LNCaP clone FGC (cell line): Measurements from ENCODE around the gene ADK.
A peak's percentile ranks its signal among the peaks of the same experiment; 100 is the strongest.

Source experiments
- DNase-seq: peaks from one replicate; pipeline ENCODE4 v3.0.0-alpha.2; 2011; ENCODE audit warnings: low read depth
- H3K4me3 ChIP-seq: 2 replicates; pipeline ENCODE4 v1.5.1; 2011; ENCODE audit warnings: mild to moderate bottlenecking, low read depth, low read length, control low read depth
- TF ChIP-seq, protein P1 (sequence below): IDR thresholded peaks from 2 replicates; pipeline ENCODE4 v1.5.1; 2012; ENCODE audit warnings: mild to moderate bottlenecking; ENCODE audit not compliant: control insufficient read depth, insufficient read depth; ENCODE audit errors: extremely low read depth

ADK gene

DNA sequence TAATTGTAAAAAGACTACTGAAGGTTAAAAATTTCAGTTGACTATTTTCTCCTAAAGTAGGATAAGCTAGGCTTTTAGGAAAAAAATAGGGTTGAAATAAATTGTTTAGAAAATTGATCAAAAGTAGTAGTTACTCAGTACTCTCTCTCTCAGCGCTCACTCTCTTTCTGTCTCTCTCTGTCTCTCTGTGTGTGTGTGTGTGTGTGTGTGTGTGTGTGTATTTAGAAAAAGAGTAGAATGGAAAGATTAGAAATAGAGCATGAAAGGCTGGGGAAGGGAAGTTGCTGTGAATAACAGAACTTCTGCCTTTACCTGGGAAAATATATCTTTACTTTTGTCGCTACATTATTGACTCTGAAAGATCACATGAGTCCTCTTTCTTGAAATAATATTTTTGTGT is 20.6 kb downstream of the ADK start:
- no peak for DNase-seq
- TF ChIP-seq, protein P1, sequence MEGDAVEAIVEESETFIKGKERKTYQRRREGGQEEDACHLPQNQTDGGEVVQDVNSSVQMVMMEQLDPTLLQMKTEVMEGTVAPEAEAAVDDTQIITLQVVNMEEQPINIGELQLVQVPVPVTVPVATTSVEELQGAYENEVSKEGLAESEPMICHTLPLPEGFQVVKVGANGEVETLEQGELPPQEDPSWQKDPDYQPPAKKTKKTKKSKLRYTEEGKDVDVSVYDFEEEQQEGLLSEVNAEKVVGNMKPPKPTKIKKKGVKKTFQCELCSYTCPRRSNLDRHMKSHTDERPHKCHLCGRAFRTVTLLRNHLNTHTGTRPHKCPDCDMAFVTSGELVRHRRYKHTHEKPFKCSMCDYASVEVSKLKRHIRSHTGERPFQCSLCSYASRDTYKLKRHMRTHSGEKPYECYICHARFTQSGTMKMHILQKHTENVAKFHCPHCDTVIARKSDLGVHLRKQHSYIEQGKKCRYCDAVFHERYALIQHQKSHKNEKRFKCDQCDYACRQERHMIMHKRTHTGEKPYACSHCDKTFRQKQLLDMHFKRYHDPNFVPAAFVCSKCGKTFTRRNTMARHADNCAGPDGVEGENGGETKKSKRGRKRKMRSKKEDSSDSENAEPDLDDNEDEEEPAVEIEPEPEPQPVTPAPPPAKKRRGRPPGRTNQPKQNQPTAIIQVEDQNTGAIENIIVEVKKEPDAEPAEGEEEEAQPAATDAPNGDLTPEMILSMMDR: no peak
- H3K4me3 ChIP-seq: no peak overlapping the region

GRCh38 chr10:74174521-74174920 is 23.5 kb downstream of the ADK start:
- TF ChIP-seq, protein P1: no peak
- H3K4me3 ChIP-seq: no peak overlapping the region
- no peak for DNase-seq

DNA sequence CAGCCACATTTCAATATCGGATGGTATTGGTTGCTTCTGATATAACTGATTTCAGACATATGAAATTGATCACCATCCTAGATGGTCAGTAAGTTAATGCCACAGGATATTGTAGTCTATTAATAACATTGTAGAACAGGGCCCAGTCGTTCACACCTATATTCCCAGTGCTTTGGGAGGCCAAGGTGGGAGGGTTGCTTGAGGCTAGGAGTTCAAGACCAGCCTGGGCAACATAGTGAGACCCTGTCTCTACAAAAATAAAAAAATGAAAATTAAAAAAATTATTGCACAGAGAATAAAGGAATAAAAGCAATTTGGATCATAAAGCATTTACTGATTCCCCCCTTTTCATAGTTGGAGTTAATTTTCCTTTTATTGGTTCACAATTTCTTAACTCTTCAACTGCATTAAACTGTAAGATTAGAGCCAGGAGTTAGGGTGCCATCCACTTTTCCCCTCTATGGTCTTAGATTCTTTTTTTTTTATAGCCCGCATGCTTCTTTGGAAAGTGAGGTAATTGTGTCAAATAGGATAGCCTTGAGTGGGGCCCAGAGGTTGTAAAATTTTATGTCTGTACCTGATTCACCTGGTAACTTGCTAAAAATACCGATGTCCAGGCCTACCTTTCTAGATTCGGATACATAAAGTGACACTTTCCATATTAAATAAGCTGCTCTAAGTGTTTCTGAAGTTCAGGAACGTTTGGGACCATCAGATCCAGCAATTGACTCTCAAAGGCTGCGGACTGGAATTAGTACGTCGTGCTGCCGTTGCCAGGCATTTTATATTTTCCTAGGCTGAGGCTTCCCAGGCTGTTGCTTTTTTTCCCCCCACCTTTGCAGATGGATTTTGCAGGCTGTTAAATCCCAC is 24.7 kb downstream of the ADK start:
- no peak for DNase-seq
- TF ChIP-seq, protein P1: no peak
- H3K4me3 ChIP-seq: peak overlapping the region; percentile 90

GRCh38 chr10:74176380-74177139 is 25.5 kb downstream of the ADK start:
- TF ChIP-seq, protein P1: no peak
- peak; percentile 97 for DNase-seq

GRCh38 chr10:74177140-74177677 is 26.2 kb downstream of the ADK start:
- peak overlapping the region; percentile 90 for H3K4me3 ChIP-seq
- no peak for DNase-seq
- TF ChIP-seq, protein P1: no peak

More at GRCh38 chr10:74176380-74177139, 25.5 kb downstream of the ADK start:
- peak overlapping the region; percentile 90 for H3K4me3 ChIP-seq

GRCh38 chr10:74178042-74178791 is 27.2 kb downstream of the ADK start:
- H3K4me3 ChIP-seq: no peak overlapping the region
- no peak for DNase-seq
- TF ChIP-seq, protein P1: no peak
